Endothelial cell of umbilical vein (primary cell): ENCODE data around the gene NWD2. TPM values are rescaled to one million over a fixed set of nuclear protein-coding genes. Genes with fewer than 3 reads are reported as not detected.

Experiments used
- BruUV-seq: library from RNA; stranded (reverse); fragments of 400-500 nt; replicated peaks from 2 replicates; lab custom pipeline; 2021; lab: Mats Ljungman, UMichigan
- CTCF ChIA-PET: fragments of 300-600, 350-600 bp; sonication (Branson Sonifier 250); formaldehyde crosslinking; loops from one replicate; lab custom pipeline; 2021; ENCODE audit warnings: antibody characterized with exemption, inconsistent platforms; lab: Charles Lee
- POLR2A ChIA-PET: fragments of 300-600, 350-600 bp; sonication (Branson Sonifier 250); formaldehyde crosslinking; loops from one replicate; lab custom pipeline; 2021; ENCODE audit warnings: antibody characterized with exemption, inconsistent platforms; lab: Charles Lee
- DNase-seq: peaks from one replicate; pipeline ENCODE4 v3.0.0-alpha.2; 2011; ENCODE audit warnings: low read depth, low spot score
- FAIRE-seq: peaks from 2 replicates; lab custom pipeline; 2011; peaks lifted over from hg19 to GRCh38; lab: Jason Lieb, UNC
- H2AFZ ChIP-seq: 2 replicates; pipeline ENCODE4 v1.6.0; 2012; ENCODE audit warnings: low read depth, low read length, control low read depth, inconsistent platforms
- H3K27ac ChIP-seq: 2 replicates; pipeline ENCODE4 v1.5.1; 2011; ENCODE audit warnings: low read depth, mild to moderate bottlenecking, control low read depth, low read length, moderate library complexity; ENCODE audit not compliant: insufficient read depth
- H3K27me3 ChIP-seq, 2 experiments: 2 replicates each; pipeline versions ENCODE4 v1.6.0 to v1.6.1; 2011; ENCODE audit warnings: low read length in 2 of 2, mixed read lengths in 1 of 2; ENCODE audit not compliant: control insufficient read depth in 2 of 2, insufficient read depth in 2 of 2
- H3K36me3 ChIP-seq, 2 experiments: 2 replicates in 1 of 2; 3 replicates in 1 of 2; pipeline ENCODE4 v1.5.1; 2011; ENCODE audit warnings: low read length in 2 of 2, mild to moderate bottlenecking in 1 of 2, moderate library complexity in 1 of 2; ENCODE audit not compliant: control insufficient read depth in 2 of 2, insufficient read depth in 2 of 2; ENCODE audit errors: extremely low read depth in 1 of 2
- H3K4me1 ChIP-seq: 3 replicates; pipeline ENCODE4 v1.5.1; 2011; ENCODE audit warnings: mild to moderate bottlenecking, low read length; ENCODE audit not compliant: control insufficient read depth, insufficient read depth; ENCODE audit errors: extremely low read depth
- H3K4me2 ChIP-seq: 2 replicates; pipeline ENCODE4 v1.6.1; 2011; ENCODE audit warnings: low read length, control low read depth, mixed read lengths; ENCODE audit not compliant: insufficient read depth
- H3K4me3 ChIP-seq, 3 experiments: fragments of 200-600 bp in 1 of 3; sonication (generic), shearing (Covaris generic) in 1 of 3; replicated peaks in 1 of 3; 2 replicates each; pipeline ENCODE4 v1.5.1; 2011 to 2016; ENCODE audit warnings: control low read depth in 3 of 3, low read length in 3 of 3, mild to moderate bottlenecking in 2 of 3, inconsistent platforms in 1 of 3, low read depth in 1 of 3, moderate library complexity in 1 of 3; ENCODE audit not compliant: insufficient read depth in 1 of 3
- H3K79me2 ChIP-seq: 2 replicates; pipeline ENCODE4 v1.6.0; 2012; ENCODE audit warnings: low read length, inconsistent platforms; ENCODE audit not compliant: control insufficient read depth, insufficient read depth
- H3K9ac ChIP-seq: replicated peaks from 2 replicates; pipeline ENCODE3; 2011; ENCODE audit warnings: low read length, control low read depth; ENCODE audit not compliant: insufficient read depth; ENCODE audit errors: extremely low read depth
- H3K9me1 ChIP-seq: replicated peaks from 3 replicates; pipeline ENCODE4 v1.6.0; 2011; ENCODE audit warnings: mild to moderate bottlenecking, low read length; ENCODE audit not compliant: control insufficient read depth, insufficient read depth; ENCODE audit errors: extremely low read depth
- H3K9me3 ChIP-seq: replicated peaks from 2 replicates; pipeline ENCODE4 v1.5.1; 2012; ENCODE audit warnings: low read length, inconsistent platforms; ENCODE audit not compliant: control insufficient read depth, insufficient read depth
- H4K20me1 ChIP-seq: replicated peaks from 2 replicates; pipeline ENCODE3; 2011; ENCODE audit warnings: mild to moderate bottlenecking, low read length; ENCODE audit not compliant: control insufficient read depth, insufficient read depth; ENCODE audit errors: extremely low read depth
- CTCF ChIP-seq, 2 donors: IDR thresholded peaks; 1 replicate in 1 of 2; 2 replicates in 1 of 2; pipeline ENCODE4 v1.5.1; 2011; ENCODE audit warnings: low read length in 2 of 2, mild to moderate bottlenecking in 2 of 2, moderate library complexity in 2 of 2, control low read depth in 1 of 2, inconsistent platforms in 1 of 2, low read depth in 1 of 2; ENCODE audit not compliant: insufficient read depth in 1 of 2; ENCODE audit errors: extremely low read depth in 1 of 2
- EZH2 ChIP-seq: IDR thresholded peaks from 2 replicates; pipeline ENCODE4 v1.6.1; 2012; ENCODE audit warnings: borderline replicate concordance, low read depth, mild to moderate bottlenecking, moderate library complexity, low read length, inconsistent platforms; ENCODE audit not compliant: severe bottlenecking
- FOS ChIP-seq: IDR thresholded peaks from 2 replicates; pipeline ENCODE4 v1.6.1; 2011; ENCODE audit warnings: mild to moderate bottlenecking, low read length, moderate library complexity, borderline replicate concordance; ENCODE audit not compliant: insufficient read depth
- GATA2 ChIP-seq: IDR thresholded peaks from 2 replicates; pipeline ENCODE4 v1.7.0; 2011; ENCODE audit warnings: low read depth, mild to moderate bottlenecking, moderate library complexity, mixed read lengths, low read length; ENCODE audit not compliant: insufficient read length, insufficient read depth
- JUN ChIP-seq: IDR thresholded peaks from 2 replicates; pipeline ENCODE4 v1.6.1; 2011; ENCODE audit warnings: borderline replicate concordance, low read depth; ENCODE audit not compliant: insufficient read length, insufficient read depth
- MAX ChIP-seq: IDR thresholded peaks from 2 replicates; pipeline ENCODE4 v1.6.1; 2011; ENCODE audit not compliant: insufficient read depth, insufficient read length
- MYC ChIP-seq: IDR thresholded peaks from one replicate; pipeline ENCODE4 v1.6.1; 2011; ENCODE audit warnings: mild to moderate bottlenecking, low read depth, low read length
- POLR2A ChIP-seq: IDR thresholded peaks from 2 replicates; pipeline ENCODE4 v1.6.1; 2012; ENCODE audit warnings: low read depth, mild to moderate bottlenecking, control low read depth, low read length
- POLR2AphosphoS5 ChIP-seq: IDR thresholded peaks from 2 replicates; pipeline ENCODE4 v1.6.1; 2012; ENCODE audit warnings: low read depth, mild to moderate bottlenecking, control low read depth, low read length, moderate library complexity; ENCODE audit not compliant: insufficient read depth
- dilution Hi-C: fragments of 300-500 bp; cut with MboI; formaldehyde crosslinking; loops from one replicate; pipeline ENCODE4 v1.15.0; 2019; ENCODE audit warnings: low sequenced_read_pairs; ENCODE audit not compliant: extremely low pct_ligation_motif_present
- intact Hi-C: fragments of 100-400 bp; cut with micrococcal nuclease; formaldehyde crosslinking; loops from one replicate; pipeline ENCODE4 v1.10.0; 2022
- polyA plus RNA-seq, 4 experiments: library from polyadenylated mRNA; depleted of rRNA in 3 of 4; stranded (reverse) in 3 of 4; unstranded in 1 of 4; fragments of >200 nt; gene quantifications; 2 replicates each; pipeline versions ENCODE4 v1.2.1 to v1.2.3, GENCODE V29; 2011 to 2012; ENCODE audit warnings: missing spikeins in 1 of 4
- total RNA-seq: library from RNA; stranded (reverse); gene quantifications from 2 replicates; pipeline ENCODE4 v1.2.3, GENCODE V29; 2021

The NWD2 gene
- total and polyA plus RNA-seq, 2 donors (not counting 3 experiments of a cell fraction or from before 2014, with no cell fraction given) = not detected

DNA sequence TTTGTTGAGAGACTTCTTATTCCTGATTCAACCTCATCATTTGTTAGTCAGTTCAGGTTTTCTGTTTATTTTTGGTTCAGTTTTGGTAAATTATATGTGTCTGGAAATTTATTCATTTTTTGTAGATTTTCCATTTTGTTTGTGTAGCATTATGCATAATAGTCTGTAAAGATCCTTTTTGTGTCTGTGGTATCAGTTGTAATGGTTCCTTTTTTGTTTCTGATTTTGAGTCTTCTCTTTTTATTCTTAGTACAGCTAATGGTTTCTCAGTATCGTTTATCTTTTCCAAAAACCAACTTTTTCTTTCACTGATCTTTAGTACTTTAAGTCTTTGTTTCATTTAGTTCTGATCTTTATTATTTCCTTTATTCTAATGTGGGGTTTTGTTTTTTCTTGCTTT is 61.4 kb downstream of the NWD2 start:
- Histone ChIP-seq H3K27me3 (no peaks in the 10 kb centered on the region), H4K20me1 (no peaks in the 10 kb centered on the region), H3K4me3 (no peak overlapping the region), H3K79me2 (no peaks in the 10 kb centered on the region), H3K9me3 (no peaks in the 10 kb centered on the region), H3K4me2 (no peak overlapping the region), H3K9ac (no peak overlapping the region), H2AFZ (no peak overlapping the region), H3K4me1 (no peaks in the 10 kb centered on the region), H3K36me3 (no peaks in the 10 kb centered on the region), H3K27ac (no peak overlapping the region), H3K9me1 (no peaks in the 10 kb centered on the region)
- DNase-seq (no peak), FAIRE-seq (no peak)
- no TSS peak for BruUV-seq
- dilution Hi-C loops (no loop called here), intact Hi-C loops (no loop called here)
- TF ChIP-seq GATA2 = no peak
- no peak for TF ChIP-seq CTCF (IDR thresholded peaks at IDR 0.05; ENCODE audit: extremely low read depth in 1 of 2, insufficient read depth in 1 of 2, low read depth in 1 of 2, low read length in 2 of 2)
- no peak for TF ChIP-seq MYC
- no peak for TF ChIP-seq POLR2AphosphoS5
- no peak for TF ChIP-seq FOS
- TF ChIP-seq EZH2 = no peak
- no peak for TF ChIP-seq MAX
- no peak for TF ChIP-seq POLR2A
- no peak for TF ChIP-seq JUN
- ChIA-PET CTCF (no interaction called here), POLR2A (no interaction called here)
